ENCODE results near the gene PRRG4.
"Not testable (repeated sequence)": the region's sequence is repeated elsewhere in the genome, so short reads cannot be mapped to it uniquely, and the experiment has no call there.

Gene PRRG4

DNA sequence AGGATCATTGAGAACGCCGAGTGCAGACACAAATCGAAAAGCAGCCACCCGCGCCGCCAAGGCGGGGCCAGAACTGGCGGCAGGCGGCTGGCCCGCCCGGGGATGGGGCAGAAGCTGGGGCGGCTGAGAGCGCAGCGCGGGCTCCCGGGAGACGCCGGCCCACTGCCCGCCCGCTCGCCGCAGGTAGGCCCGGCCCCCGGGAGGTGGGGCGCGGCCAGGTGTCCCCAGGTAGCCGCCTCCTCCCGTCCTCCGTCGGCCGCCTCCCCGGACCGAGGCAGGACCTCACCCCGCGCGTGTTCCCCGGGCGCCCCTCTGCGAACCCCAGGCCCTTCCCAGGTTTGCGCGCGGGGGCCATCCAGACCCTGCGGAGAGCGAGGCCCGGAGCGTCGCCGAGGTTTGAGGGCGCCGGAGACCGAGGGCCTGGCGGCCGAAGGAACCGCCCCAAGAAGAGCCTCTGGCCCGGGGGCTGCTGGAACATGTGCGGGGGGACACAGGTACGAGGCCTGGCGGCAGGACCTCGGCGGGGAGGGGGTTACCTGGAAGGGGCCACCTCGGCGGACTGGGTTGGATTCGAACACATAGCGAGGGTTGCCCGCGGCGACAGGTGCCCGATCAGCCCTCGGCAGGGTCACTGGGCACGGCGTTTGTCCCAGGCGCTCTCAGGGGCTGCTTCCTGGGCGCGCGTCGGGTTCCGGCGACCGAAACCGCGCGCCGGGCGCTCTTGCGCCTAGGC is at the start of gene PRRG4:
TSS of gene PRRG4 (plus strand) at position 248 of the 733 bp plus-strand sequence. CDS start 603 bp downstream, outside the sequence.
- no peaks in the 10 kb centered on the region for H3K36me3 Mint-ChIP-seq (ENCODE audit: insufficient read depth)
- no peaks in the 10 kb centered on the region for H3K9me3 Mint-ChIP-seq
- ATAC-seq (replicated peaks; ENCODE audit: extremely low read depth, poor library complexity, severe bottlenecking) (peak; percentile 36), DNase-seq (ENCODE audit: low spot score in 2 of 2) (no peak)
- peaks cover 7% of the 10 kb centered on the region for H3K4me1 Mint-ChIP-seq
- no peak within 1 kb of the TSS for H3K27ac Mint-ChIP-seq (ENCODE audit: low read depth)
- peaks cover 35% of the 10 kb centered on the region for H3K27me3 Mint-ChIP-seq
- peak within 1 kb of the TSS; percentile 74 for H3K4me3 Mint-ChIP-seq

DNA sequence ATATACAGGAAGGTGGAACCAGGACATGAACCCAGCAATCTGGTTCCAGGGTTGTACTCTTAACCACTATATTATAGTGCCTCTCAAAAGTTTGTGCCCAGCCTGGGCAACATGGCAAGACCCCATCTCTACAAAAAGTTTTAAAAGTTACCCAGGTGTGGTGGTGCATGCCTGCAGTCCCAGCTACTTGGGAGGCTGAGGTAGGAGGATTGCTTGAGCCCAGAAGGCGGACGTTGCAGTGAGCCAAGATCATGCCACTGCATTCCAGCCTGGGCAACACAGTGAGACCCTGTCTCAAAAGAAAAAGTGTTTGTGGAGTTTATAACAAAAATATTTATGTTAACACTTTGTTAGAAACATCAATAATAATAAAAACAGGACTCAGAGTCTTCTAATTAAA is 48.9 kb upstream of the PRRG4 start:
- not testable (repeated sequence) for H3K4me1 Mint-ChIP-seq; ATAC-seq (replicated peaks; ENCODE audit: extremely low read depth, poor library complexity, severe bottlenecking); H3K9me3 Mint-ChIP-seq; H3K27ac Mint-ChIP-seq (ENCODE audit: low read depth); H3K36me3 Mint-ChIP-seq (ENCODE audit: insufficient read depth); DNase-seq (ENCODE audit: low spot score in 2 of 2); H3K4me3 Mint-ChIP-seq
- peaks cover 10% of the 10 kb centered on the region for H3K27me3 Mint-ChIP-seq

GRCh38 chr11:32781721-32782120 is 48.0 kb upstream of the PRRG4 start:
- Mint-ChIP-seq H3K4me3 (no peak overlapping the region), H3K27ac (ENCODE audit: low read depth) (no peak overlapping the region), H3K4me1 (no peaks in the 10 kb centered on the region), H3K36me3 (ENCODE audit: insufficient read depth) (no peaks in the 10 kb centered on the region), H3K9me3 (no peaks in the 10 kb centered on the region), H3K27me3 (peaks cover 10% of the 10 kb centered on the region)
- ATAC-seq (replicated peaks; ENCODE audit: extremely low read depth, poor library complexity, severe bottlenecking) (no peak), DNase-seq (ENCODE audit: low spot score in 2 of 2) (no peak)

GRCh38 chr11:32785262-32785661 is 44.5 kb upstream of the PRRG4 start:
- H3K27ac Mint-ChIP-seq (ENCODE audit: low read depth) = no peak overlapping the region

DNA sequence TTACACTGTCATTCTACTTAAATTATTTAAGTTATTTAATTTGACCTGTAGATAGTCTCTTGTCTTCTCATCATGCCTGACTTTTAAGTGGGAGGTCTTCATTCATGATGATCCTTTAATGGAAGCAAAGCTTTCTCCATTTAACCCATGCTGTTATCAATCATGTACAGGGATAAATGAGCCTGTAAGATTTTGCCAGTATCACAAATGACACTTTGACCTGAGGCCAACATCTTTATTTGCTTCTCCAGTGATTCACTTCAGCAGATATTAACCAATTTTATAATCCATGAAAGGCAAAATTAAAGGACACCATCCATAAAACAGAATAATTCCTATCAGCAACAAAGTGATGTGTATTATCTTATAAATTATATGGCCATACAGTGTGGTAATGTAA is 42.9 kb upstream of the PRRG4 start:
- H3K36me3 Mint-ChIP-seq (ENCODE audit: insufficient read depth) = peaks cover 2% of the 10 kb centered on the region
- DNase-seq (ENCODE audit: low spot score in 2 of 2) = no peak
- no peak overlapping the region for H3K27ac Mint-ChIP-seq (ENCODE audit: low read depth)
- H3K4me3 Mint-ChIP-seq = no peak overlapping the region
- H3K27me3 Mint-ChIP-seq = peaks cover 29% of the 10 kb centered on the region
- no peak for ATAC-seq (replicated peaks; ENCODE audit: extremely low read depth, poor library complexity, severe bottlenecking)
- no peaks in the 10 kb centered on the region for H3K9me3 Mint-ChIP-seq
- H3K4me1 Mint-ChIP-seq = no peaks in the 10 kb centered on the region

More at GRCh38 chr11:32785262-32785661, 44.5 kb upstream of the PRRG4 start:
- ATAC-seq (replicated peaks; ENCODE audit: extremely low read depth, poor library complexity, severe bottlenecking) = no peak
- H3K4me1 Mint-ChIP-seq = no peaks in the 10 kb centered on the region
- no peaks in the 10 kb centered on the region for H3K9me3 Mint-ChIP-seq
- no peak for DNase-seq (ENCODE audit: low spot score in 2 of 2)
- no peak overlapping the region for H3K4me3 Mint-ChIP-seq
- no peaks in the 10 kb centered on the region for H3K36me3 Mint-ChIP-seq (ENCODE audit: insufficient read depth)
- peaks cover 29% of the 10 kb centered on the region for H3K27me3 Mint-ChIP-seq

DNA sequence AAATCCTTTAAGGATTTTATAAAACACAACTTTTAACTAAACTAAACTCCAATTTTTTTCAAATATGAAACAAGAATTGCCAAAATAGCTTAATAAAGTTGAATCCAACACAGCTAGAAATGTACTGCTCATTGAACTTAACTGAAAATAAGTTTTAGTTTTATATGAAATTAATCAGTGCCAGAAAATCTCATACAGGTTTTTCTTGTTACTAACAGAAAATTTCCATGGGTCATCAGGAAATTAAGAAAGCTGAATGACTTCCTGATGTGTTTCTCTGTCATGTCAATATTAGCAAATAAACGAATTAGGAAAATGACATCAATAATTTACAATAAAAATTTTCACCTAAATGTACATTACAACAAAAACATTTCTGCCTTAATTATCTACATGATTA is 38.8 kb upstream of the PRRG4 start:
- Mint-ChIP-seq H3K4me1 (no peaks in the 10 kb centered on the region), H3K9me3 (no peaks in the 10 kb centered on the region), H3K27me3 (peaks cover 23% of the 10 kb centered on the region), H3K4me3 (no peak overlapping the region), H3K27ac (ENCODE audit: low read depth) (no peak overlapping the region), H3K36me3 (ENCODE audit: insufficient read depth) (peaks cover 2% of the 10 kb centered on the region)
- DNase-seq (ENCODE audit: low spot score in 2 of 2) = no peak
- ATAC-seq (replicated peaks; ENCODE audit: extremely low read depth, poor library complexity, severe bottlenecking) = no peak

DNA sequence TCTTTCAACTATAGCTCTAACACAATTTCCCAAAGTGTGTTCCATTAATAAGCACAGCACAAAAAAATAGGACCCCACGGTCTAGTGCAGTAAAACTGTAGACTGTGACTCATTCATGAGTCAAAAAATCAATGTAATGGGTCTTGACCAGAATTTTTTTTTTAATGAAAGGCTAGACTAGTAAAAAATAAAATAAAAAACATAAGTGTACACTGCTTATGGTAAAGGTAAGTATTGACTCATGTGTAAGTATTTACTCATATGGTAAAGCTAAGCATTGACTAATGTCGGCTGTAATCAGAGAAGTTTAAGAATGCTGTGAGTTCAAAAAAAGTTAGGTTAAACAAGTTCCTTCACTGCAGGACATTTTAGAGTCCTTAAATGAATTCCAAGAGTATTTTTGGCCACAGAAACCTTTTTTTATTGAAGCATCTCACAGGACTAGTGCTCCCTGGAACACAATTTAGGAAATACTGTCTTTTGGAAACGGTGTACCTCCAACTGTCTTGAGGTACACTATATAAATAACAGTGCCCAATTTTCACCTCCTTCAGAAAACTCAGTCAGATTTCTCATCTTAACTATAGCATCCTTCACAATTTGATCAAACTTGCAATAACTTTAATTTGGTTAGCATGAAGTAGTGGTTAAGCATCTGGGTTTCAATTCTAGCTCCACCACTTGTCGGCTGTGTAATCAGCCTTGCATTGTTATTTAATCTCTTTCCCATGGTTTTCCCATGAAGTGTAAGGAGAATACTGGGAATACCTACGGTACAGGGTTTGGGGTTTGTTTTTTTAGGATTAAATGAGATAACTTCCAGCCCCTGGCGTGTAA is 37.4 kb upstream of the PRRG4 start:
- ATAC-seq (replicated peaks; ENCODE audit: extremely low read depth, poor library complexity, severe bottlenecking) = no peak
- no peak overlapping the region for H3K4me3 Mint-ChIP-seq
- H3K27me3 Mint-ChIP-seq = peaks cover 29% of the 10 kb centered on the region
- no peak overlapping the region for H3K27ac Mint-ChIP-seq (ENCODE audit: low read depth)
- peaks cover 2% of the 10 kb centered on the region for H3K36me3 Mint-ChIP-seq (ENCODE audit: insufficient read depth)
- H3K4me1 Mint-ChIP-seq = no peaks in the 10 kb centered on the region
- H3K9me3 Mint-ChIP-seq = no peaks in the 10 kb centered on the region
- no peak for DNase-seq (ENCODE audit: low spot score in 2 of 2)

DNA sequence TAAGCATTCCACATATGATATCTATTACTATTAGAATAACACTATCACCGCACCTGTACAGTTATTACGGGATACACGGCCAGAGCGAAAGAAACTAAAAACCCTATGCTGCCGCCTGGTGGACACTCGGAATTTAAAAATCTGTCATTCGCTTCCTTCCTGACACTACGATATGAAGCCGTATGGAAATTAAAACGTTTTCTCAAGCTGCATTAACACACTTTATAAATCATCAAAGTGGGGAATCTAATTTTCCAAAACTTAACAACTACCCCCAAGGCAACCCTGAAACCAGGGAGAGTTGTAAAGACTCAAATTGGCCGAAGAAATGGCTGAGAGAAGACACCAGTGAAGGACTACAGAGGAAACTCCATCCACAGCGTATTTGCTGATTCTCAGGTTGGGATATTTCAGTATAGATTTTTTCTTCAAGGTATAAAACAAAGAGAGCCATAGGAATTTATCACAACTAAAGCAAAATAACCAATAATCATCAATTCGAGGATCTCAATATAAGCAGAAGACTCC is 36.7 kb upstream of the PRRG4 start:
- ATAC-seq (replicated peaks; ENCODE audit: extremely low read depth, poor library complexity, severe bottlenecking) (peak; percentile 62), DNase-seq (ENCODE audit: low spot score in 2 of 2) (peak; percentile 35 to 58)
- no peaks in the 10 kb centered on the region for H3K4me1 Mint-ChIP-seq
- H3K27ac Mint-ChIP-seq (ENCODE audit: low read depth) = no peak overlapping the region
- peaks cover 2% of the 10 kb centered on the region for H3K36me3 Mint-ChIP-seq (ENCODE audit: insufficient read depth)
- H3K27me3 Mint-ChIP-seq = peaks cover 25% of the 10 kb centered on the region
- no peaks in the 10 kb centered on the region for H3K9me3 Mint-ChIP-seq
- H3K4me3 Mint-ChIP-seq = no peak overlapping the region

GRCh38 chr11:32794439-32794838 is 35.3 kb upstream of the PRRG4 start, which contains the start of gene CCDC73:
Gene CCDC73, minus strand, starts transcription at chr11:32794662. Its CDS starts 34,419 bp downstream, at chr11:32760243.
- Mint-ChIP-seq H3K27me3 (peaks cover 18% of the 10 kb centered on the region), H3K4me3 (no peak within 1 kb of the TSS), H3K36me3 (ENCODE audit: insufficient read depth) (peaks cover 2% of the 10 kb centered on the region), H3K9me3 (no peaks in the 10 kb centered on the region), H3K4me1 (no peaks in the 10 kb centered on the region), H3K27ac (ENCODE audit: low read depth) (no peak within 1 kb of the TSS)
- ATAC-seq (replicated peaks; ENCODE audit: extremely low read depth, poor library complexity, severe bottlenecking) (no peak), DNase-seq (ENCODE audit: low spot score in 2 of 2) (no peak)

GRCh38 chr11:32796425-32796824 is 33.3 kb upstream of the PRRG4 start:
- Mint-ChIP-seq H3K4me3 (no peak overlapping the region), H3K4me1 (no peaks in the 10 kb centered on the region), H3K36me3 (ENCODE audit: insufficient read depth) (peaks cover 2% of the 10 kb centered on the region), H3K27me3 (peaks cover 20% of the 10 kb centered on the region), H3K27ac (ENCODE audit: low read depth) (no peak overlapping the region), H3K9me3 (no peaks in the 10 kb centered on the region)
- DNase-seq (ENCODE audit: low spot score in 2 of 2) (no peak), ATAC-seq (replicated peaks; ENCODE audit: extremely low read depth, poor library complexity, severe bottlenecking) (no peak)

- Mint-ChIP-seq H3K4me3 (no peak overlapping the region), H3K27me3 (peaks cover 10% of the 10 kb centered on the region), H3K9me3 (no peaks in the 10 kb centered on the region), H3K4me1 (no peaks in the 10 kb centered on the region), H3K36me3 (ENCODE audit: insufficient read depth) (peaks cover 2% of the 10 kb centered on the region), H3K27ac (ENCODE audit: low read depth) (peak overlapping the region; percentile 56)
- DNase-seq (ENCODE audit: low spot score in 2 of 2) (no peak), ATAC-seq (replicated peaks; ENCODE audit: extremely low read depth, poor library complexity, severe bottlenecking) (peak; percentile 40)
These were observed 20.4 kb upstream of the PRRG4 start for GRCh38 chr11:32809313-32809712.

- no peaks in the 10 kb centered on the region for H3K36me3 Mint-ChIP-seq (ENCODE audit: insufficient read depth)
- no peak for ATAC-seq (replicated peaks; ENCODE audit: extremely low read depth, poor library complexity, severe bottlenecking)
These were observed 12.4 kb upstream of the PRRG4 start for GRCh38 chr11:32817181-32817851.

More at GRCh38 chr11:32817181-32817851, 12.4 kb upstream of the PRRG4 start:
- DNase-seq (ENCODE audit: low spot score in 2 of 2) = no peak
- Mint-ChIP-seq H3K27me3 (peaks cover 7% of the 10 kb centered on the region), H3K4me1 (peaks cover 7% of the 10 kb centered on the region), H3K27ac (ENCODE audit: low read depth) (no peak overlapping the region), H3K9me3 (no peaks in the 10 kb centered on the region), H3K4me3 (no peak overlapping the region)
